ENCODE results near the gene XCL2.
"Not testable (repeated sequence)": the region's sequence is repeated elsewhere in the genome, so short reads cannot be mapped to it uniquely, and the experiment has no call there.

Gene XCL2

GRCh38 chr1:168560370-168560769 is 16.6 kb upstream of the XCL2 start:
- Histone ChIP-seq H3K4me3 (ENCODE audit: low read length in 2 of 2) (no peak overlapping the region), H3K4me1 (ENCODE audit: control insufficient read depth, insufficient read depth, low read length) (no peaks in the 10 kb centered on the region), H3K9me3 (ENCODE audit: control insufficient read depth in 2 of 2, low read length in 2 of 2) (no peaks in the 10 kb centered on the region), H3K27me3 (ENCODE audit: control insufficient read depth in 1 of 2, insufficient read depth in 2 of 2, low read length in 2 of 2) (no peaks in the 10 kb centered on the region), H3K36me3 (ENCODE audit: control insufficient read depth in 2 of 2, insufficient read depth in 2 of 2, low read length in 2 of 2) (no peaks in the 10 kb centered on the region), H3K27ac (ENCODE audit: low read length) (no peak overlapping the region), H3K9ac (ENCODE audit: low read length in 2 of 2) (no peak overlapping the region)

- H3K36me3 ChIP-seq (ENCODE audit: control insufficient read depth in 2 of 2, insufficient read depth in 2 of 2, low read length in 2 of 2), result no peaks in the 10 kb centered on the region
- no peaks in the 10 kb centered on the region for H3K27me3 ChIP-seq (ENCODE audit: control insufficient read depth in 1 of 2, insufficient read depth in 2 of 2, low read length in 2 of 2)
- no peak overlapping the region for H3K9ac ChIP-seq (ENCODE audit: low read length in 2 of 2)
- H3K9me3 ChIP-seq (ENCODE audit: control insufficient read depth in 2 of 2, low read length in 2 of 2), result no peaks in the 10 kb centered on the region
- H3K4me3 ChIP-seq (ENCODE audit: low read length in 2 of 2), result no peak overlapping the region
- no peak overlapping the region for H3K27ac ChIP-seq (ENCODE audit: low read length)
- no peaks in the 10 kb centered on the region for H3K4me1 ChIP-seq (ENCODE audit: control insufficient read depth, insufficient read depth, low read length)
Observed at GRCh38 chr1:168556647-168557046, 12.8 kb upstream of the XCL2 start.

GRCh38 chr1:168555508-168556046 is 11.8 kb upstream of the XCL2 start:
- Histone ChIP-seq H3K27me3 (ENCODE audit: control insufficient read depth in 1 of 2, insufficient read depth in 2 of 2, low read length in 2 of 2) (no peaks in the 10 kb centered on the region), H3K4me1 (ENCODE audit: control insufficient read depth, insufficient read depth, low read length) (no peaks in the 10 kb centered on the region), H3K4me3 (ENCODE audit: low read length in 2 of 2) (no peak overlapping the region), H3K36me3 (ENCODE audit: control insufficient read depth in 2 of 2, insufficient read depth in 2 of 2, low read length in 2 of 2) (no peaks in the 10 kb centered on the region), H3K9ac (ENCODE audit: low read length in 2 of 2) (no peak overlapping the region), H3K9me3 (ENCODE audit: control insufficient read depth in 2 of 2, low read length in 2 of 2) (no peaks in the 10 kb centered on the region), H3K27ac (ENCODE audit: low read length) (no peak overlapping the region)

GRCh38 chr1:168554603-168555483 is 11.0 kb upstream of the XCL2 start:
- Histone ChIP-seq H3K27me3 (ENCODE audit: control insufficient read depth in 1 of 2, insufficient read depth in 2 of 2, low read length in 2 of 2) (no peaks in the 10 kb centered on the region), H3K9ac (ENCODE audit: low read length in 2 of 2) (no peak overlapping the region), H3K4me3 (ENCODE audit: low read length in 2 of 2) (no peak overlapping the region), H3K36me3 (ENCODE audit: control insufficient read depth in 2 of 2, insufficient read depth in 2 of 2, low read length in 2 of 2) (no peaks in the 10 kb centered on the region), H3K9me3 (ENCODE audit: control insufficient read depth in 2 of 2, low read length in 2 of 2) (no peaks in the 10 kb centered on the region), H3K27ac (ENCODE audit: low read length) (no peak overlapping the region), H3K4me1 (ENCODE audit: control insufficient read depth, insufficient read depth, low read length) (no peaks in the 10 kb centered on the region)

- H3K4me3 ChIP-seq (ENCODE audit: low read length in 2 of 2), result no peak overlapping the region
- H3K9me3 ChIP-seq (ENCODE audit: control insufficient read depth in 2 of 2, low read length in 2 of 2), result no peaks in the 10 kb centered on the region
- H3K4me1 ChIP-seq (ENCODE audit: control insufficient read depth, insufficient read depth, low read length), result no peaks in the 10 kb centered on the region
- H3K27me3 ChIP-seq (ENCODE audit: control insufficient read depth in 1 of 2, insufficient read depth in 2 of 2, low read length in 2 of 2), result no peaks in the 10 kb centered on the region
- H3K36me3 ChIP-seq (ENCODE audit: control insufficient read depth in 2 of 2, insufficient read depth in 2 of 2, low read length in 2 of 2), result no peaks in the 10 kb centered on the region
- H3K9ac ChIP-seq (ENCODE audit: low read length in 2 of 2), result no peak overlapping the region
- H3K27ac ChIP-seq (ENCODE audit: low read length), result no peak overlapping the region
Observed at GRCh38 chr1:168553680-168554553, 10.1 kb upstream of the XCL2 start.

GRCh38 chr1:168552961-168553360 is 9.2 kb upstream of the XCL2 start:
- Histone ChIP-seq H3K27me3 (ENCODE audit: control insufficient read depth in 1 of 2, insufficient read depth in 2 of 2, low read length in 2 of 2) (no peaks in the 10 kb centered on the region), H3K36me3 (ENCODE audit: control insufficient read depth in 2 of 2, insufficient read depth in 2 of 2, low read length in 2 of 2) (no peaks in the 10 kb centered on the region), H3K9me3 (ENCODE audit: control insufficient read depth in 2 of 2, low read length in 2 of 2) (no peaks in the 10 kb centered on the region), H3K9ac (ENCODE audit: low read length in 2 of 2) (no peak overlapping the region), H3K4me1 (ENCODE audit: control insufficient read depth, insufficient read depth, low read length) (no peaks in the 10 kb centered on the region), H3K27ac (ENCODE audit: low read length) (no peak overlapping the region), H3K4me3 (ENCODE audit: low read length in 2 of 2) (no peak overlapping the region)

GRCh38 chr1:168551688-168552087 is 7.9 kb upstream of the XCL2 start:
- Histone ChIP-seq H3K36me3 (ENCODE audit: control insufficient read depth in 2 of 2, insufficient read depth in 2 of 2, low read length in 2 of 2) (no peaks in the 10 kb centered on the region), H3K9ac (ENCODE audit: low read length in 2 of 2) (no peak overlapping the region), H3K27me3 (ENCODE audit: control insufficient read depth in 1 of 2, insufficient read depth in 2 of 2, low read length in 2 of 2) (no peaks in the 10 kb centered on the region), H3K27ac (ENCODE audit: low read length) (no peak overlapping the region), H3K4me1 (ENCODE audit: control insufficient read depth, insufficient read depth, low read length) (no peaks in the 10 kb centered on the region), H3K9me3 (ENCODE audit: control insufficient read depth in 2 of 2, low read length in 2 of 2) (no peaks in the 10 kb centered on the region), H3K4me3 (ENCODE audit: low read length in 2 of 2) (no peak overlapping the region)

GRCh38 chr1:168550971-168551370 is 7.2 kb upstream of the XCL2 start:
- H3K4me3 ChIP-seq (ENCODE audit: low read length in 2 of 2), result no peak overlapping the region
- H3K9me3 ChIP-seq (ENCODE audit: control insufficient read depth in 2 of 2, low read length in 2 of 2), result no peaks in the 10 kb centered on the region
- no peaks in the 10 kb centered on the region for H3K36me3 ChIP-seq (ENCODE audit: control insufficient read depth in 2 of 2, insufficient read depth in 2 of 2, low read length in 2 of 2)
- H3K9ac ChIP-seq (ENCODE audit: low read length in 2 of 2), result no peak overlapping the region
- no peaks in the 10 kb centered on the region for H3K4me1 ChIP-seq (ENCODE audit: control insufficient read depth, insufficient read depth, low read length)
- H3K27ac ChIP-seq (ENCODE audit: low read length), result no peak overlapping the region
- H3K27me3 ChIP-seq (ENCODE audit: control insufficient read depth in 1 of 2, insufficient read depth in 2 of 2, low read length in 2 of 2), result no peaks in the 10 kb centered on the region

- not testable (repeated sequence) for H3K9me3 ChIP-seq (ENCODE audit: control insufficient read depth in 2 of 2, low read length in 2 of 2); H3K27ac ChIP-seq (ENCODE audit: low read length)
Observed at GRCh38 chr1:168546553-168546895, 2.7 kb upstream of the XCL2 start.

GRCh38 chr1:168545678-168546552 is 2.1 kb upstream of the XCL2 start:
- not testable (repeated sequence) for H3K36me3 ChIP-seq (ENCODE audit: control insufficient read depth in 2 of 2, insufficient read depth in 2 of 2, low read length in 2 of 2); H3K4me3 ChIP-seq (ENCODE audit: low read length in 2 of 2); H3K27ac ChIP-seq (ENCODE audit: low read length)

More at GRCh38 chr1:168546553-168546895, 2.7 kb upstream of the XCL2 start:
- H3K27me3 ChIP-seq (ENCODE audit: control insufficient read depth in 1 of 2, insufficient read depth in 2 of 2, low read length in 2 of 2); H3K4me3 ChIP-seq (ENCODE audit: low read length in 2 of 2); H3K4me1 ChIP-seq (ENCODE audit: control insufficient read depth, insufficient read depth, low read length); H3K9ac ChIP-seq (ENCODE audit: low read length in 2 of 2); H3K36me3 ChIP-seq (ENCODE audit: control insufficient read depth in 2 of 2, insufficient read depth in 2 of 2, low read length in 2 of 2): not testable (repeated sequence)

More at GRCh38 chr1:168545678-168546552, 2.1 kb upstream of the XCL2 start:
- H3K4me1 ChIP-seq (ENCODE audit: control insufficient read depth, insufficient read depth, low read length); H3K9me3 ChIP-seq (ENCODE audit: control insufficient read depth in 2 of 2, low read length in 2 of 2); H3K9ac ChIP-seq (ENCODE audit: low read length in 2 of 2); H3K27me3 ChIP-seq (ENCODE audit: control insufficient read depth in 1 of 2, insufficient read depth in 2 of 2, low read length in 2 of 2): not testable (repeated sequence)
